Kidney (tissue), 14 donors: ENCODE data around the gene ADAMTS20. TPM values are rescaled to one million over a fixed set of nuclear protein-coding genes. Genes with fewer than 3 reads are reported as not detected.

ENCODE experiments used
- DNase-seq, 5 donors: peaks; one replicate each; pipeline ENCODE4 v3.0.0-alpha.2; 2013 to 2020
- FAIRE-seq: peaks from 2 replicates; lab custom pipeline; 2012; peaks lifted over from hg19 to GRCh38; lab: Jason Lieb, UNC
- H3K27ac ChIP-seq, 2 donors: one replicate each; pipeline ENCODE4 v1.7.0; 2013; ENCODE audit warnings: low read depth in 2 of 2, low read length in 2 of 2, inconsistent platforms in 1 of 2
- H3K27me3 ChIP-seq: one replicate; pipeline ENCODE4 v1.7.1; 2013; ENCODE audit warnings: low read length, inconsistent platforms; ENCODE audit not compliant: control insufficient read depth, insufficient read depth
- H3K36me3 ChIP-seq, 3 donors: one replicate each; pipeline versions ENCODE4 v1.7.0 to v1.7.1; 2013; ENCODE audit warnings: low read length in 3 of 3, control low read depth in 1 of 3, inconsistent platforms in 1 of 3; ENCODE audit not compliant: insufficient read depth in 3 of 3, control insufficient read depth in 2 of 3
- H3K4me1 ChIP-seq, 3 donors: one replicate each; pipeline versions ENCODE4 v1.7.0 to v1.7.1; 2013; ENCODE audit warnings: low read length in 3 of 3, inconsistent platforms in 1 of 3, low read depth in 1 of 3; ENCODE audit not compliant: control insufficient read depth in 2 of 3, insufficient read depth in 2 of 3
- H3K4me3 ChIP-seq, 3 donors: one replicate each; pipeline versions ENCODE4 v1.7.0 to v1.8.1; 2013; ENCODE audit warnings: low read length in 3 of 3, control low read depth in 1 of 3, inconsistent platforms in 1 of 3
- H3K9ac ChIP-seq, 3 donors: one replicate each; pipeline versions ENCODE4 v1.7.0 to v1.7.1; 2013; ENCODE audit warnings: low read length in 3 of 3, control low read depth in 1 of 3, inconsistent platforms in 1 of 3
- H3K9me3 ChIP-seq, 3 donors: one replicate each; pipeline versions ENCODE4 v1.7.0 to v1.7.1; 2013; ENCODE audit warnings: low read length in 3 of 3, control low read depth in 1 of 3, inconsistent platforms in 1 of 3; ENCODE audit not compliant: control insufficient read depth in 2 of 3, insufficient read depth in 1 of 3
- CTCF ChIP-seq: IDR thresholded peaks from 3 replicates; pipeline ENCODE4 v1.5.1; 2012; ENCODE audit warnings: mild to moderate bottlenecking, moderate library complexity, borderline replicate concordance; ENCODE audit not compliant: insufficient read depth; ENCODE audit errors: extremely low read depth
- intact Hi-C: fragments of 100-400 bp; cut with DNase I; formaldehyde crosslinking; loops from one replicate; pipeline ENCODE4 v1.11.1; 2022
- polyA plus RNA-seq: library from polyadenylated mRNA; stranded (reverse); fragments of 350-450 nt; fragmentation: Illumina TruSeq; extraction: RNeasy Lipid Tissue Mini Kit (QIAGEN cat#74804); gene quantifications from one replicate; pipeline ENCODE4 v1.2.3, GENCODE V29; 2014; ENCODE audit warnings: low read depth, low replicate concordance; ENCODE audit not compliant: insufficient read depth
- total RNA-seq: library from RNA; stranded (reverse); fragmentation: NEBNext Ultra II Directional; extraction: Animal tissue kit (Norgen Biotek cat#: 25700); gene quantifications from one replicate; pipeline ENCODE4 v1.2.1, GENCODE V29; 2021
- donor health status: control.
- donor health status: control.
- donor health status: control.
- donor health status: control.
- donor health status: control.
- donor health status: DM: yes; HTN: yes; CAD: no.
- donor health status: Normal renal cell carcinoma (clear cell type).

ADAMTS20 gene
- total and polyA plus RNA-seq, 2 donors from 2014 or later, result not detected

GRCh38 chr12:43590307-43590706, 38.3 kb upstream of the ADAMTS20 start:
- H3K9me3 ChIP-seq, result no peaks in the 10 kb centered on the region
- no peak overlapping the region for H3K9ac ChIP-seq
- no peak overlapping the region for H3K4me3 ChIP-seq
- intact Hi-C loops, result no loop called here
- no peak overlapping the region for H3K27ac ChIP-seq
- no peaks in the 10 kb centered on the region for H3K27me3 ChIP-seq
- no peaks in the 10 kb centered on the region for H3K36me3 ChIP-seq
- no peak for FAIRE-seq
- TF ChIP-seq CTCF, result no peak
- no peaks in the 10 kb centered on the region for H3K4me1 ChIP-seq
- DNase-seq, result no peak

GRCh38 chr12:43586646-43587245, 34.7 kb upstream of the ADAMTS20 start:
- no peak overlapping the region for H3K9ac ChIP-seq
- FAIRE-seq (no peak), DNase-seq (no peak)
- no peaks in the 10 kb centered on the region for H3K36me3 ChIP-seq
- no peak overlapping the region for H3K4me3 ChIP-seq
- H3K27me3 ChIP-seq, result no peaks in the 10 kb centered on the region
- no peaks in the 10 kb centered on the region for H3K4me1 ChIP-seq
- TF ChIP-seq CTCF, result no peak
- intact Hi-C loops, result no loop called here
- H3K27ac ChIP-seq, result no peak overlapping the region
- no peaks in the 10 kb centered on the region for H3K9me3 ChIP-seq

- no peak for FAIRE-seq
Measured at GRCh38 chr12:43585676-43586075, 33.7 kb upstream of the ADAMTS20 start.

More at GRCh38 chr12:43585676-43586075, 33.7 kb upstream of the ADAMTS20 start:
- no peak for TF ChIP-seq CTCF
- Histone ChIP-seq H3K4me3 (no peak overlapping the region), H3K4me1 (no peaks in the 10 kb centered on the region), H3K9me3 (no peaks in the 10 kb centered on the region), H3K27me3 (no peaks in the 10 kb centered on the region), H3K36me3 (no peaks in the 10 kb centered on the region), H3K27ac (no peak overlapping the region), H3K9ac (no peak overlapping the region)
- no peak for DNase-seq
- intact Hi-C loops, result no loop called here
